ENCODE results near the gene OTUD1.

OTUD1 gene

GRCh38 chr10:23469596-23470237, 30.8 kb downstream of the OTUD1 start:
- no peak for DNase-seq

GRCh38 chr10:23472181-23472580, 33.3 kb downstream of the OTUD1 start:
- no peak for DNase-seq

- no peak for DNase-seq
These were observed 35.2 kb downstream of the OTUD1 start for GRCh38 chr10:23474081-23474480.

GRCh38 chr10:23474626-23475025, 35.8 kb downstream of the OTUD1 start:
- no peak for DNase-seq

GRCh38 chr10:23478570-23478969, 39.7 kb downstream of the OTUD1 start:
- DNase-seq: peak; percentile 6

GRCh38 chr10:23479798-23480473, 41.1 kb downstream of the OTUD1 start:
- no peak for DNase-seq

GRCh38 chr10:23481363-23481961, 42.6 kb downstream of the OTUD1 start:
- no peak for DNase-seq

- no peak for DNase-seq
These were observed 51.2 kb downstream of the OTUD1 start for GRCh38 chr10:23490115-23490514.

All from EL (cell line).